ENCODE results near the gene FAM193A. TPM values are rescaled to one million over a fixed set of nuclear protein-coding genes. Genes with fewer than 3 reads are reported as not detected.

FAM193A gene
- total RNA-seq, 1 experiment from 2014 or later, result 10.3 TPM

Other genes starting within 250 kb of the FAM193A start
- 0.89 and 3.4 TPM in 2 replicates for gene ZFYVE28, start 118.0 kb upstream of the FAM193A start, total RNA-seq (2014; rRNA removed; shearing (Covaris generic))
- not detected in 2 replicates for gene CFAP99, start 117.7 kb upstream of the FAM193A start, total RNA-seq (2014; rRNA removed; shearing (Covaris generic))
- gene RNF4, start 67.5 kb upstream of the FAM193A start, total RNA-seq (2014; rRNA removed; shearing (Covaris generic)), result 50.8 and 55.6 TPM in 2 replicates
- gene TNIP2, start 219.7 kb downstream of the FAM193A start, total RNA-seq (2014; rRNA removed; shearing (Covaris generic)), result 67.5 and 74.0 TPM in 2 replicates

Measured in A172 (cell line).